K562 (cell line): ENCODE results near the gene RASD2. TPM values are rescaled to one million over a fixed set of nuclear protein-coding genes. Genes with fewer than 3 reads are reported as not detected.

Experiments
- ARID1B ChIP-seq: fragments of 450-650 bp; IDR thresholded peaks from 2 replicates; pipeline ENCODE4 v1.6.1; 2016; ENCODE audit warnings: antibody characterized with exemption, mild to moderate bottlenecking, inconsistent platforms
- CHD1 ChIP-seq: fragments of 200-600 bp; sonication (generic); IDR thresholded peaks from one replicate; pipeline ENCODE4 v1.6.1; 2012; ENCODE audit warnings: mild to moderate bottlenecking, moderate library complexity, low read length, inconsistent platforms
- HDAC2 ChIP-seq: fragments of 450-650 bp; IDR thresholded peaks from 2 replicates; pipeline ENCODE4 v1.6.1; 2016; ENCODE audit warnings: mild to moderate bottlenecking
- PML ChIP-seq: IDR thresholded peaks from 2 replicates; pipeline ENCODE4 v1.6.1; 2012; ENCODE audit warnings: low read length, inconsistent platforms
- PTBP1 ChIP-seq: fragments of 200-400 bp; formaldehyde crosslinking; IDR thresholded peaks from 2 replicates; pipeline ENCODE4 v1.6.1; 2017; ENCODE audit warnings: low read depth, low read length
- TEAD2 ChIP-seq: fragments of 450-650 bp; IDR thresholded peaks from 2 replicates; pipeline ENCODE4 v1.6.1; 2016; ENCODE audit warnings: missing genetic modification characterization, control low read depth, missing compliant biosample characterization
- TFAM ChIP-seq: fragments of 250-450 bp; sonication (Bioruptor Pico); conservative IDR thresholded peaks from 2 replicates; pipeline ENCODE4 v1.5.0; 2021; ENCODE audit warnings: mild to moderate bottlenecking, moderate library complexity
- ZNF644 ChIP-seq: fragments of 200-800 bp; sonication (Bioruptor generic); IDR thresholded peaks from 2 replicates; pipeline ENCODE4 v1.6.1; 2016; ENCODE audit warnings: low read depth, missing genetic modification characterization, missing compliant biosample characterization
- polyA plus RNA-seq, 8 experiments: library from polyadenylated mRNA; depleted of rRNA in 4 of 8; stranded (reverse) in 5 of 8; unstranded in 3 of 8; fragments of >200 nt; fragmentation: Nextera tagmentation in 2 of 8; fragmentation: Illumina TruSeq in 1 of 8; extraction: Ambion mirVana in 2 of 8; extraction: Trizol in 1 of 8; gene quantifications; 2 replicates each; pipeline versions ENCODE4 v1.2.1 to v1.2.3, GENCODE V29; 2011 to 2014; ENCODE audit warnings: inconsistent platforms in 1 of 8, missing spikeins in 1 of 8
- total RNA-seq, 7 experiments: library from RNA; depleted of rRNA in 6 of 7; stranded (reverse); fragments of >200 nt in 6 of 7; fragmentation: Illumina TruSeq in 2 of 7; extraction: Trizol in 2 of 7; gene quantifications; 2 replicates each; pipeline versions ENCODE4 v1.2.1 to v1.2.3, GENCODE V29; 2011 to 2021; ENCODE audit warnings: low replicate concordance in 1 of 7
- TF ChIP-seq, protein P1 (sequence below): fragments of 450-650 bp; IDR thresholded peaks from 2 replicates; pipeline ENCODE4 v1.6.1; 2016; ENCODE audit warnings: mild to moderate bottlenecking
- TF ChIP-seq, protein P2 (sequence below): fragments of 250-450 bp; sonication (Bioruptor Pico); IDR thresholded peaks from 2 replicates; pipeline ENCODE4 v1.8.0; 2021; ENCODE audit warnings: moderate library complexity, mild to moderate bottlenecking, inconsistent platforms
- TF ChIP-seq, protein P3 (sequence below): sonication (generic); formaldehyde crosslinking; IDR thresholded peaks from 2 replicates; pipeline ENCODE4 v1.8.1; 2022; ENCODE audit warnings: missing genetic modification reagents
- TF ChIP-seq, protein P4 (sequence below): fragments of 250-450 bp; sonication (Bioruptor Pico); IDR thresholded peaks from 2 replicates; pipeline ENCODE4 v1.8.0; 2021; ENCODE audit warnings: mild to moderate bottlenecking, moderate library complexity
- TF ChIP-seq, protein P5 (sequence below): sonication (generic); formaldehyde crosslinking; IDR thresholded peaks from 2 replicates; pipeline ENCODE4 v1.8.0; 2022; ENCODE audit warnings: missing genetic modification reagents, mild to moderate bottlenecking, moderate library complexity, borderline replicate concordance
- TF ChIP-seq, protein P6 (sequence below): IDR thresholded peaks from 2 replicates; pipeline ENCODE4 v1.6.1; 2012; ENCODE audit warnings: low read depth, low read length, improper control_type of control experiment, borderline replicate concordance

RASD2 gene
- total and polyA plus RNA-seq, 9 of the 15 experiments (the other 6 are each of a cell fraction or from before 2014, with no cell fraction given) = 0.05 TPM; not detected in 8

DNA sequence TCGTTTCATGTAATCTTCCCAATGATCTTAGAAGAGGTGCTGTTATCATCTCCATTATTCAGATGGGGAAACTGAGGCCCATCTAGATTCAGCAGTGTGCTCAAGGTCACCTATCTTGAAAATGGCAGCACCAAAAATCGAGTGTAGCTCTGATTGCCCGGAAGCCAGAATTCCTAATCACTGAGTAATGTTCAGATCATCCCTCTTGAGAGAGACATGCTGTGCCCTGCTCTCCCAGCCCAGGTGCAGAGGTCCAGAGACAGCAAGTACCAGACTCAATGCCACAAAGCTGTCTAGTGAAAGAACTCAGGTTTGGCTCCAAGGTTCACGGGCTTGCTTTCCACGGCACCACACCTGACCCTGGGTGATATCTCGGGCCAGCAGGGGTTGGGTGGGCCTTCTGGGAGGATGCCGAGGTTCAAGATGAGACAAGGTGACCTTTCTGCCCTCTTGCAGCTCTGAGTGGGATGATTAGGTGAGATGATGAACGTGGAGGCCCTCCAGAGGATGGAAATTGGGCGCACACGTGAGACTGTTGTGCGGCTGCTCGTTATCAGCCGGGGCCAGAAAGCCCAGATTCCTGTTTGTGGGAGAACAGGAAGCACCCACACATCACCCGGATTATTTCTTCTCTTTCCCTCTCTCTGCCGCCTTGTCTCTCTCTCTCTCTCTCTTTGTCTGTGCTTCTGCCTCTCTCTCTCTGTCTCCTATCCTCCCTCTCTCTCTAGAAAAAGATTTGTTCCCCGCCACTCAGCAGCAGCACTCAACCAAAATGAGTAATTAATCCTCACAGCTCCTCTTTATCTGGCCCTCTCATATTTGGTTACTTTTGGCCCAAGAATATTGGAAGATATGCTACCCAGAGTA lies 19.0 kb upstream of the RASD2 start (continued):
- TF ChIP-seq PML (no peak), HDAC2 (peak; percentile 76; the same call in 1 of the 2 replicates), PTBP1 (no peak), ZNF644 (tag) (no peak), TFAM (CRISPR knock-in tag) (no peak), CHD1 (no peak), ARID1B (peak; percentile 87), TEAD2 (tag) (no peak)
- TF ChIP-seq, protein P1, sequence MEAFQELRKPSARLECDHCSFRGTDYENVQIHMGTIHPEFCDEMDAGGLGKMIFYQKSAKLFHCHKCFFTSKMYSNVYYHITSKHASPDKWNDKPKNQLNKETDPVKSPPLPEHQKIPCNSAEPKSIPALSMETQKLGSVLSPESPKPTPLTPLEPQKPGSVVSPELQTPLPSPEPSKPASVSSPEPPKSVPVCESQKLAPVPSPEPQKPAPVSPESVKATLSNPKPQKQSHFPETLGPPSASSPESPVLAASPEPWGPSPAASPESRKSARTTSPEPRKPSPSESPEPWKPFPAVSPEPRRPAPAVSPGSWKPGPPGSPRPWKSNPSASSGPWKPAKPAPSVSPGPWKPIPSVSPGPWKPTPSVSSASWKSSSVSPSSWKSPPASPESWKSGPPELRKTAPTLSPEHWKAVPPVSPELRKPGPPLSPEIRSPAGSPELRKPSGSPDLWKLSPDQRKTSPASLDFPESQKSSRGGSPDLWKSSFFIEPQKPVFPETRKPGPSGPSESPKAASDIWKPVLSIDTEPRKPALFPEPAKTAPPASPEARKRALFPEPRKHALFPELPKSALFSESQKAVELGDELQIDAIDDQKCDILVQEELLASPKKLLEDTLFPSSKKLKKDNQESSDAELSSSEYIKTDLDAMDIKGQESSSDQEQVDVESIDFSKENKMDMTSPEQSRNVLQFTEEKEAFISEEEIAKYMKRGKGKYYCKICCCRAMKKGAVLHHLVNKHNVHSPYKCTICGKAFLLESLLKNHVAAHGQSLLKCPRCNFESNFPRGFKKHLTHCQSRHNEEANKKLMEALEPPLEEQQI = no peak
- TF ChIP-seq, protein P2, sequence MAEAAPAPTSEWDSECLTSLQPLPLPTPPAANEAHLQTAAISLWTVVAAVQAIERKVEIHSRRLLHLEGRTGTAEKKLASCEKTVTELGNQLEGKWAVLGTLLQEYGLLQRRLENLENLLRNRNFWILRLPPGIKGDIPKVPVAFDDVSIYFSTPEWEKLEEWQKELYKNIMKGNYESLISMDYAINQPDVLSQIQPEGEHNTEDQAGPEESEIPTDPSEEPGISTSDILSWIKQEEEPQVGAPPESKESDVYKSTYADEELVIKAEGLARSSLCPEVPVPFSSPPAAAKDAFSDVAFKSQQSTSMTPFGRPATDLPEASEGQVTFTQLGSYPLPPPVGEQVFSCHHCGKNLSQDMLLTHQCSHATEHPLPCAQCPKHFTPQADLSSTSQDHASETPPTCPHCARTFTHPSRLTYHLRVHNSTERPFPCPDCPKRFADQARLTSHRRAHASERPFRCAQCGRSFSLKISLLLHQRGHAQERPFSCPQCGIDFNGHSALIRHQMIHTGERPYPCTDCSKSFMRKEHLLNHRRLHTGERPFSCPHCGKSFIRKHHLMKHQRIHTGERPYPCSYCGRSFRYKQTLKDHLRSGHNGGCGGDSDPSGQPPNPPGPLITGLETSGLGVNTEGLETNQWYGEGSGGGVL (CRISPR knock-in tag) = no peak
- TF ChIP-seq, protein P3, sequence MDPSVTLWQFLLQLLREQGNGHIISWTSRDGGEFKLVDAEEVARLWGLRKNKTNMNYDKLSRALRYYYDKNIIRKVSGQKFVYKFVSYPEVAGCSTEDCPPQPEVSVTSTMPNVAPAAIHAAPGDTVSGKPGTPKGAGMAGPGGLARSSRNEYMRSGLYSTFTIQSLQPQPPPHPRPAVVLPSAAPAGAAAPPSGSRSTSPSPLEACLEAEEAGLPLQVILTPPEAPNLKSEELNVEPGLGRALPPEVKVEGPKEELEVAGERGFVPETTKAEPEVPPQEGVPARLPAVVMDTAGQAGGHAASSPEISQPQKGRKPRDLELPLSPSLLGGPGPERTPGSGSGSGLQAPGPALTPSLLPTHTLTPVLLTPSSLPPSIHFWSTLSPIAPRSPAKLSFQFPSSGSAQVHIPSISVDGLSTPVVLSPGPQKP (CRISPR knock-in tag) = no peak
- TF ChIP-seq, protein P4, sequence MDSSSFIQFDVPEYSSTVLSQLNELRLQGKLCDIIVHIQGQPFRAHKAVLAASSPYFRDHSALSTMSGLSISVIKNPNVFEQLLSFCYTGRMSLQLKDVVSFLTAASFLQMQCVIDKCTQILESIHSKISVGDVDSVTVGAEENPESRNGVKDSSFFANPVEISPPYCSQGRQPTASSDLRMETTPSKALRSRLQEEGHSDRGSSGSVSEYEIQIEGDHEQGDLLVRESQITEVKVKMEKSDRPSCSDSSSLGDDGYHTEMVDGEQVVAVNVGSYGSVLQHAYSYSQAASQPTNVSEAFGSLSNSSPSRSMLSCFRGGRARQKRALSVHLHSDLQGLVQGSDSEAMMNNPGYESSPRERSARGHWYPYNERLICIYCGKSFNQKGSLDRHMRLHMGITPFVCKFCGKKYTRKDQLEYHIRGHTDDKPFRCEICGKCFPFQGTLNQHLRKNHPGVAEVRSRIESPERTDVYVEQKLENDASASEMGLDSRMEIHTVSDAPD (CRISPR knock-in tag) = no peak
- TF ChIP-seq, protein P5, sequence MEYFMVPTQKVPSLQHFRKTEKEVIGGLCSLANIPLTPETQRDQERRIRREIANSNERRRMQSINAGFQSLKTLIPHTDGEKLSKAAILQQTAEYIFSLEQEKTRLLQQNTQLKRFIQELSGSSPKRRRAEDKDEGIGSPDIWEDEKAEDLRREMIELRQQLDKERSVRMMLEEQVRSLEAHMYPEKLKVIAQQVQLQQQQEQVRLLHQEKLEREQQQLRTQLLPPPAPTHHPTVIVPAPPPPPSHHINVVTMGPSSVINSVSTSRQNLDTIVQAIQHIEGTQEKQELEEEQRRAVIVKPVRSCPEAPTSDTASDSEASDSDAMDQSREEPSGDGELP (CRISPR knock-in tag) = no peak
- TF ChIP-seq, protein P6, sequence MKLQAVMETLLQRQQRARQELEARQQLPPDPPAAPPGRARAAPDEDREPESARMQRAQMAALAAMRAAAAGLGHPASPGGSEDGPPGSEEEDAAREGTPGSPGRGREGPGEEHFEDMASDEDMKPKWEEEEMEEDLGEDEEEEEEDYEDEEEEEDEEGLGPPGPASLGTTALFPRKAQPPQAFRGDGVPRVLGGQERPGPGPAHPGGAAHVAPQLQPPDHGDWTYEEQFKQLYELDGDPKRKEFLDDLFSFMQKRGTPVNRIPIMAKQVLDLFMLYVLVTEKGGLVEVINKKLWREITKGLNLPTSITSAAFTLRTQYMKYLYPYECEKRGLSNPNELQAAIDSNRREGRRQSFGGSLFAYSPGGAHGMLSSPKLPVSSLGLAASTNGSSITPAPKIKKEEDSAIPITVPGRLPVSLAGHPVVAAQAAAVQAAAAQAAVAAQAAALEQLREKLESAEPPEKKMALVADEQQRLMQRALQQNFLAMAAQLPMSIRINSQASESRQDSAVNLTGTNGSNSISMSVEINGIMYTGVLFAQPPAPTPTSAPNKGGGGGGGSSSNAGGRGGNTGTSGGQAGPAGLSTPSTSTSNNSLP = no peak
